NCI-H146 (cell line): ENCODE results near the gene PSMD7.
"Not testable (repeated sequence)": the region's sequence is repeated elsewhere in the genome, so short reads cannot be mapped to it uniquely, and the experiment has no call there.

Experiments
- DNase-seq: peaks from one replicate; lab custom pipeline; 2025; lab: John Stamatoyannopoulos, UW

The PSMD7 gene

GRCh38 chr16:74297145-74297665 is 591 bp downstream of the PSMD7 start:
- peak; percentile 5 for DNase-seq

DNA sequence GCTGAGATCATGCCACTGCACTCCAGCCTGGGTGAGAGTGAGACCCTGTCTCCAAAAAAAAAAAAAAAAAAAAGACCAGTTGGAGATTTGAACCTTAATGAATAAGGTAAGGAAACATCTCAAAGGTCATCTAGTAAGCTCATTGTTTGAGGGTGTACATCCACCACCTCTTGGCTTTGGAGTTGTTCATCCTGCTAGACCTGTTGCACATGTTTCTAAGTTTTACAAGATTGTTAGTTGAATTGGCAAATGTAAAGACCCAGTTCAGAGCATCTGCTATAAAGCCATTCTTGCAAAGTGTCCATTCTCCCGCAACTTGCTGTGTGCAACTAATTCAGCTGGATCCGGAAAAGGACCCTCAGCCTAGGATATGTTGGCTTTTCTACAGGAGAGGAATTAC is 1.5 kb downstream of the PSMD7 start:
- no peak for DNase-seq

- DNase-seq, result no peak
These were observed 5.7 kb downstream of the PSMD7 start for GRCh38 chr16:74302341-74302740.

- no peak for DNase-seq
These were observed 7.7 kb downstream of the PSMD7 start for GRCh38 chr16:74304164-74304834.

DNA sequence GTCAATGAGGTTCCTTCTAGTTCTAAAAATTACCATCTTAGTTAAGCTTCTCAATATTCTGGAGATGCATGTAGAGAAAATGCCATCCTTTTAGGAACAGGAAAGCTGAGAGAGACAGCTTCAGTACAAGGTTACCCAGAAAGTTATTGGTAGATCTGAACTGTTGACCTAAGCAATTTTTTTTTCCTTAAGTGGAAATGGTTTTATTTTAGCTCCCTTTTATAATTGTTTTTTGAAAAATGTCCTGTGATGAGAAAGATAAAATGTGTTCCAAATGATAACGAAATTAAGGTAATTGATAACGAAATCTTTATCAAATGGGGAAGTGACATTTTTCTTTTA is 8.2 kb downstream of the PSMD7 start:
- no peak for DNase-seq

DNA sequence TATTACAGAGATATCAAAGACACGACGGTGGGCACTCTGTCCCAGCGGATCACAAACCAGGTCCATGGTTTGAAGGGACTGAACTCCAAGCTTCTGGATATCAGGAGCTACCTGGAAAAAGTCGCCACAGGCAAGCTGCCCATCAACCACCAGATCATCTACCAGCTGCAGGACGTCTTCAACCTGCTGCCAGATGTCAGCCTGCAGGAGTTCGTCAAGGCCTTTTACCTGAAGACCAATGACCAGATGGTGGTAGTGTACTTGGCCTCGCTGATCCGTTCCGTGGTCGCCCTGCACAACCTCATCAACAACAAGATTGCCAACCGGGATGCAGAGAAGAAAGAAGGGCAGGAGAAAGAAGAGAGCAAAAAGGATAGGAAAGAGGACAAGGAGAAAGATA is 8.7 kb downstream of the PSMD7 start:
- DNase-seq, result no peak

GRCh38 chr16:74305978-74306784 is 9.6 kb downstream of the PSMD7 start:
- DNase-seq, result no peak

- no peak for DNase-seq
These were observed 10.8 kb downstream of the PSMD7 start for GRCh38 chr16:74307383-74307782.

DNA sequence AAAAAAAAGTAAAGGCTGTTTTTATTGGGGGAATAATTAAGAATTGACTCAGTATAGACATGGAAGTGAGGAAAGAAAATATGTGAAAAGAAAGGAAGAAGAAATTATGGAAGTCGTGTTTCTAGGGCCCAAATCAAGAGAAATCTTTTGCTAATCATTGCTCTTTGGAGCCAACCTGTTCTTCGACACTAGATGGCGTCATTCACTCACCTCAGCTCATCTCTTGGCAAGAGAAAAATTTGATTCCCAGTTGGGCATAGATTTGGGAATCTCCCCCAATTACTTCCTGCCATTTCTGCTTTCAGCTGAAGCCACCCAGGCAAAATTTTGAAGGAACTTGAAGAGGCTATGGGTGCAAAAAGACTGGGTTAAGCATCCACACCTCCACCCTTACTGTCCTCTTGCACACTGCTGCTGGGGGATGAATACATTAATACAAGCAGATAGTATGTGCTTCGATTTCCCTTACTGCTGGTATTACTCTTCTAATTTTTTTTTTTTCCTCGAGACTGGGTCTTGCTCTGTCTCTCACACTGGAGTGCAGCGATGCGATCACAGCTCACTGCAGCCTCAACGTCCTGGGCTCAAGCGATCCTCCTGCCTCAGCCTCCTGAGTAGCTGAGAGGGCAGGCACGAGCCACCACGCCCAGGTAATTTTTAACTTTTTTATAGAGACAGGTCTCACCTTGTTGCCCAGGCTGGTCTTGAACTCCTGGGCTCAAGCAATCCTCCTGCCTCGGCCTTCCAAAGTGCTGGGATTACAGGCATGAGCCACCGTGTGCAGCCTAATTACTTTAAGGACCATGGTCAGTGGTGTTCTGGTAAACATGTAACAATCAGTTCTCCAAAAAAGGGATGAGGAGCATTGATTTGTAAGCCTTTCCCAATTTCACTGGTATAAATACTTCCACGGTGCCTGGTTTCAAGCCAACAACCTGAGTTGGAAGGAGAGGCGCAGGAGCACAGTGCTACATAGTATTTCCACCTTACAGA is 13.5 kb downstream of the PSMD7 start:
- DNase-seq, result peak; percentile 16

DNA sequence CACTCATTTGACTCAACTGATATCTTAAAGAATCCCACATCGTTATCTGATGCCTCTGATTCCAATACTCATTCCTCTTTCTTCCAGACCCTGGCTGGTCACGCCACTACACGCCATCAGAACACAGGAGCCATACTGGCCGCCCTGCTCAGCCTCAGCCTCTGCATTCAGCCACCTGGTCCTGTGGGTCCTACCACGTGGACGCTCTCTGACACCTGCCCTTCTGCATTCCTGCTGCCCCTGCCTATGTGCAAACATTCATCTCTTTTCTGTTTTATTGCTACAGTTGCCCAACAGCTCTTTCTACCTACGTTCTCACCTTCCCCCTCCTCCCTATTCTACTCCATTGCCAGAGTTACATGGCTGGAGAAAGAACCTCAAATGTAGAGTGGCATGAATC is 18.4 kb downstream of the PSMD7 start:
- DNase-seq, result no peak

DNA sequence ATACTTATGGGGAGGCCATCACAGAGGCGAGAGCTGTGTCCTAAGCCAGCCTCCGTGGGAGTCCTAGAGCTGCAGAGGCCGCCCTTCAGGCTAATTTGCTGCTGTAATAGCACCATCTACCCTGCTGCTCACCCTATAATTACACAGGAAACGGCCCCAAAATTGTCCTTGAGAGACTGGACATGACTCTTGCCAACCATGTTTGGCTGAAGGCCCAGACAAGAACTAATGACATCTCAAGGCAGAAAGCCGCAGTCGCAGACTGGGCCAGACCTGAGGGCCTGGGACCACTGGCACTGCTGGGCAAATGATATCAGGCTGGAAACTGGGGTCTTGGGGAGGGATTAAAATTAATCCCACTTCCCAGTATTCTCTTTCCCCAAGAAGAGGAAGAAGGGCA is 24.1 kb downstream of the PSMD7 start:
- DNase-seq, result no peak

GRCh38 chr16:74321356-74321755 is 24.7 kb downstream of the PSMD7 start:
- no peak for DNase-seq

GRCh38 chr16:74322301-74322710 is 25.7 kb downstream of the PSMD7 start:
- no peak for DNase-seq

GRCh38 chr16:74324777-74325176 is 28.2 kb downstream of the PSMD7 start:
- not testable (repeated sequence) for DNase-seq

DNA sequence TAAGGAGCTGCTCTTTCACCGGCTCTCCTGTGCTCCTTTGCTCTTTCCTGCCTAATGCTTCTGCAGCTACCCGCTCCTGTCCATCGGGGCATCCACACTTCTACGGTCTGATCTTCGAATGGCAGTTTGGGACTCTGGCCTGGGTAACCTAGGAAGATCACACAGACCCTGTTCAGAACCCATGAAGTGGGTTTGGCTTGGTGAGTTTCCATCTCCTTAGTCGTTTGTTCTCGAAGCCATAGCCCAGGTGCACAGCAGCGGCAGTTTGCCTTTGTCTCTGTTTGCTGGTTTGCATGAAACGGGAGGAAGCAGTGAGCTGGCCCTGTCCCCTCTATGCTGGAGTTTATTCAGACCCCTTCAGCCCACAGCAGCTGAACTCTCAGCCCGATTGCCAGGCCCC is 29.0 kb downstream of the PSMD7 start:
- no peak for DNase-seq

GRCh38 chr16:74328346-74328745 is 31.7 kb downstream of the PSMD7 start:
- DNase-seq, result not testable (repeated sequence)

GRCh38 chr16:74332469-74332868 is 35.9 kb downstream of the PSMD7 start:
- DNase-seq, result not testable (repeated sequence)

DNA sequence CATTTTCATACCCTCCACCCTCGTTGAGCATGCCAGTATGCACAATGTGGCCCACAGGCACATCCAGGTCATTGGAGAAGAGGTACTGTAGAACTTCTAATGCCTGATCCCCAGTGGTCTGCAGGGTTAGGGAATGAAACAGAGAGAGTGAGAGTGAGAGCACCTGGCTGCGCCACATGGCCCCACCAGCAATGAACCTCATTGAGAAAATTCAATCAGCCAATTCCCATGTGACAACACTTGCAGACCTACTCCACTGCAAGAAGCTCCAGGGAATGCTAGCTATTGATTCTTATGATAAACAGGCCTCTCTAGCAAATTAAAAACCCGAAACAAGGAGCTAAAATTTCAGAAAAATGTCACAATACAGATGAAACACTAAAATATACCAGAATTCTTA is 40.9 kb downstream of the PSMD7 start:
- not testable (repeated sequence) for DNase-seq

- not testable (repeated sequence) for DNase-seq
These were observed 42.6 kb downstream of the PSMD7 start for GRCh38 chr16:74339226-74339625.

DNA sequence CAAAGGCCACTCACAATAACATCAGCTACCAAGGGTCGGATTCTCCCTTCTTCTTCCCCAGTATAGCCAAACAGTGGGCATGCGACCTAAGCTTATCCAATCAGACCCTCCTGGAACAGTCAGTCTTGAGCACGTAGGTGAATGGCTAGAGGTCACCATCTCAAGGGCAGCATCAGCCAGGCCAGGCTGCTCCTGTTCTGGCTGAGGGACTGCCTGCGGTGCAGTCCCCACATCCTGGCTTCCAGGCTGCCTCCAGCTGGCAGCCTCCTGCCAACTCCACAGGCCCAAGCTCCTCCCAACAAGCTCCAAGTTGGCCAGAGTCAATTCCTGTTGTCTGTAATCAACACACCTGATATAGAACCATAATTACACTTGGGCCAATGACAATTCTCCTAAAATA is 56.4 kb downstream of the PSMD7 start:
- DNase-seq, result not testable (repeated sequence)
